Activated naive CD4-positive, alpha-beta T cell treated with anti-CD3 and anti-CD28 coated beads, Interleukin-2, amount 50 U/mL, for 16 hours (primary cell): ENCODE results near the gene ALDH8A1.

Experiments
- DNase-seq: peaks from one replicate; pipeline ENCODE4 v3.0.0-alpha.2; 2020

ALDH8A1 gene

DNA sequence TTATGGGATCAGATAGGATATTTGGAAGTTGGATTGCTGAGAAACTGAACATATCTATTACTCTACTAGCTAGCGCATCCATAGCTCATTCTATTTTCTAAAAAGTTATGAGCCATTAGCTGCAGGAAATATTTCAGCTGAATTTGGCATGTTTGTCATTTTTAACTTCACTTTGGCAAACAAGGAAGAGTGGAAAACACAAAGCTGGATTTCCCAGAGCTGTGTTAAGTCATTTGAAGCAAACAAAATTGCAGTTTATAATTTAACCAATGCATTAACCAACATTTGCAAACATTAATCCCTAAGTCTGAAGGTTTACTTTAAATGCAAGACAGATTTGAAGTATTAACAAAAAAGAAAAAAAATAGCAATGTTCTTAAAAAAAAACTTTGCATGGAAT lies 1.2 kb downstream of the ALDH8A1 start:
- DNase-seq = no peak

DNA sequence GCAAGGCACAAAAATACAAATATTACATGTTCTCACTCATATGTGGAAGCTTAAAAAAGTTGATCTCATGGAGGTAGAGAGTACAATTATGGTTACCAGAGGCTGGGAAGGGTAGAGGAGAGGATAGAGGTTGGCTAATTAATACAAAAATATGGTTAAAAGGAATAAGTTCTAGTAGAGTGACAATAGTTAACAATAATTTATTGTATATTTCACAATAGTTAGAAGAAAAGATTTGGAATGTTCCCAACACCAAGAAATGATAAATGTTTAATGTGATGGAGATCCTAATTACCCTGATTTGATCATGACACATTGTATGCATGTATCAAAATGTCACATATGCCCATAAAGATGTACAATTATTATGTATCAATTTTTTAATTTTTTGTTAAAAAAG lies 1.8 kb downstream of the ALDH8A1 start:
- DNase-seq = no peak

DNA sequence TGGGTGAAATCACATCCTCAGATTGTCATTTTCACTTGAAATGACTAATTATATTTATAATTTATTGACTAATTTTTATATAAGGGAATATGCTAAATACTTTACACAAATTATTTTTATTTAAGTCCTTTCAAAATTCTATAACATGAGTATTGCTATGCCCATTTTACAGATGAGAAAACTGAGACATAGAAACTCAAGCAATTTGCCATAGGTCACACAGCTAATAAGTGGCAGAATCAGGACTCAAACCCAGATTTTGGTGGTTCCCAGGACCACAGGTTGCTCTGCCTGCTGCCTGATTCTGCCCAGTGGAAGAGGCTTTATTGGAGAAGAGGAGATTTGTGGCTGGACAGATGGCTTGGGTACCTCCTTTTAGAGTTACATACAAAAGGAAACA lies 4.9 kb downstream of the ALDH8A1 start:
- no peak for DNase-seq

DNA sequence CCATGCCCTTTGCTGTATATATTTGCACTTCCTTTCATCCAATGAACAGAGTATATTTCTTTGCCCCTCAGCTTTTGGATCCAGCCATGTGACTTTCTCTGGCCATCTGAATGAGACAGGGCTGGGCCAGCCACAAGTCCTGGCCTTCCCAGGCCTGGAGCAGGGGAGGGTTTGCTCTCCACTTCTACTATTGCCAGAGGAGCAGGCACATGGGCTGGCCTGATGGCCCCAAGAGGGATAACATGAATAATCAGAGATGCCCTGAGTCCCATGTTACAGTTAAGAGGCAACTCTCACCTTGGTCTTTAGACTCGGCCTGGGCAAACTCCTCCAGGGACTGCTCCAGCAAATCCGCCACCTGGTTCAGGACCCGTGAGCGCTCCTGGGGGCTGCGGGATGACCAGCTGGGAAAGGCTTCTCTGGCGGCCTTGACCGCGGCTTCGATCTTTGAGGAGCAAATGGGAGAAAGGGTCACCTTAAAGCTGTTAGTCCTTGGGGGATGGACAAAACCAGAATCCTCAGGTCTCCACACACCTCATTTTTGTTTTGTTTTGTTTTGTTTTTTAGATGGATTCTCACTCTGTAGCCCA lies 6.3 kb downstream of the ALDH8A1 start:
- DNase-seq = no peak

DNA sequence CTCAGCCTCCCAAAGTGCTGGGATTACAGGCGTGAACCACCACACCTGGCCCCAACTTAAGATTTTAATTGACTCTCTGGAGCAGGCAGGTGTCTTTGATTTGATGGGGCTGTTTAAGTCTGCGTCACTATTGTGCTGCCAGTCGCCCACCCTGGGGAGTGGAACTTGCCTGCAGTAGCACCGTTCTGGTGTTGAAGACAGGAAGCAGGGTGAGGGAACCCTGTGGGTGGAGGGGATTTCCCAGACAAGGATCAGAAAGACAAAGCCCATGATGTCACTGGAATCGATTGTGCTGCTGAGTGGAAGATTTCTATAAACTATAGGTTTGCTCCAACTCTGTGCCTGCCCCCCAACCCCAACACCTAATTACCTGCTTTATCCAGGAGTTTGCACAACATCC lies 11.0 kb downstream of the ALDH8A1 start:
- DNase-seq = peak; percentile 80

DNA sequence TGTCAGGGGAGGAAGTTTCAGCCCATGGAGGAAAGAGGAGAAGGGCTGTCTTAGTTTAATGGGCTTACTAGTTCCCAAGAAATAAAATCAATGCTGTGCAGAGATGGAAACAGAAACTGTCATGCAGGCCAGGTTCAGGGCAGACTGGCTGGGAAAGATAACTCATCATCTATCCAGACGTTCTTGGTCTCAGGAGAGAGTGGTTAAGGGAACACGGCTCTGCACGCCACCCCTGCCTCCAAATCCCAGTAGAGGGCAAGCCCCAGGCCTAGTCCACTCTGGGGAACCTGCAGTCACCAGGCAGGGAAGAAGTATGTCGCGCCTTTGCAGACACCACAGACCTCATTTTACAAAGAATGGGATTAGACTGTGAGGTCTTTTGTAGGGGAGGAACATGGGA lies 12.5 kb downstream of the ALDH8A1 start:
- no peak for DNase-seq

DNA sequence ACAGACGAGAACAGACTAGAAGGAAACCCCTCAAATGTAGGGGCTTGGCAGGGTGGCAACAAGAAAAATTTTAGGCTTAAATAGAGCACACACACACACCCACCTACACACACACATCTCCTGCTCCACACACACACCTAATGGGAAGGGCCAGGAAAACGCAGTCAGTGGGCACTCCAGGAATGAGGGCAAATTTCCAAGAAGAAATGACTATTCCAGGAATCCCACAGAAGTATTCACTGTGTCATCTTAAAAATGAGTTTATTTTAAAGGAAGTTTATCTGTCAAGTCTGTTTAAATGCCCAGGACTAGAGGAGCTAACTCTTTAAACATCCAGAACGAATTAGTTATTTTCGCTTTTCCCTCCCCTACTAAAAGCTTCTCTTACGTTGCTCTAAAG lies 13.0 kb downstream of the ALDH8A1 start:
- no peak for DNase-seq

DNA sequence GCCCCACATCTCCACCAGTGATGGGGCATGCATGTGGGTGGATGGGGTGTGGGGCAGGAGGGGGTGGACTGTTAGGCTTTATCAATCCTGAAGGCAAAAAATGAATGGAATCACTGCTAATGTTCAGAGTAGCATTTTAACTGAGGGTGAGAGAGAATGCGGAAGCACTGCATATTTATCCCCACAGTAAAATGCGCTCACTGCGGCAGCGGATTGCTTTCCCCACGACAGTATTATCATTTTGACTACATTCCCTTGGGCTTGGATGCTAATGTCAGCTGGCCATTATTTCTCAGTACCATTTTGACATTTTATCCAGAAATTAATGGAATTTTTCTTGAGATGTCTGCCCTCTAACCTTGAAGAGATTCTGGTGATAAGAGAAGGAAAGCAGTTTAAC lies 13.4 kb downstream of the ALDH8A1 start:
- no peak for DNase-seq

DNA sequence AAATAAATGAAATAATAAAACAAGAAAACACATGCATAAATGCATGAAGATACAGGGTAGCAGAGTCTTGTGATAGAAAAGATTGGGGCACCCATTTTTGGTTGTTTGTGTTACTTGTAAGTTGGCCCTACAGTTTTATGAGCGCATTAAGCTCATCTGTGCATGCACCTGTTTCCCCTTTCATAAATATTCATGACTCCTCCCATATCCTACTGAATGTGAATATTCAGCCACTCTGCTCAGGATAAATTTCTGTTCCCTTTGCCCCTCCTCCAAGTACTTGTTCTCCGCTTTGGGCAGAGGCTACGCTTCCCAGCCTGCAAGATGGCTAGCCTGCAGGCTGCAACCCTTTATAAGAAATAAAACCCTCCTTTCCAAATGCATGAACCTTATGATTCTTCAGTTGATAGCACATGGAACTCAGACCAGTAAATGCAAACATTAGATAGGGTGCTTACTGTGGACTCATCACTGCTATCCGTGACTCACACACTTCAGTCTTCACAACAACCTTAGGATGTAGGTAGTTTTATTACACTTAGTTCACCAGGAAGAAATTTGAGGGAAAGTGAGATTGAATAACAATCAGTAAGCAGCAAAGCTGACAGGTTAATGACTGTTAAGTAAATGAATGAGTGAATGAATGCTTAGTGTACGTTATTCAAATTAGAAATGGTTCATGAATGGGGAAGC lies 15.0 kb downstream of the ALDH8A1 start:
- no peak for DNase-seq

DNA sequence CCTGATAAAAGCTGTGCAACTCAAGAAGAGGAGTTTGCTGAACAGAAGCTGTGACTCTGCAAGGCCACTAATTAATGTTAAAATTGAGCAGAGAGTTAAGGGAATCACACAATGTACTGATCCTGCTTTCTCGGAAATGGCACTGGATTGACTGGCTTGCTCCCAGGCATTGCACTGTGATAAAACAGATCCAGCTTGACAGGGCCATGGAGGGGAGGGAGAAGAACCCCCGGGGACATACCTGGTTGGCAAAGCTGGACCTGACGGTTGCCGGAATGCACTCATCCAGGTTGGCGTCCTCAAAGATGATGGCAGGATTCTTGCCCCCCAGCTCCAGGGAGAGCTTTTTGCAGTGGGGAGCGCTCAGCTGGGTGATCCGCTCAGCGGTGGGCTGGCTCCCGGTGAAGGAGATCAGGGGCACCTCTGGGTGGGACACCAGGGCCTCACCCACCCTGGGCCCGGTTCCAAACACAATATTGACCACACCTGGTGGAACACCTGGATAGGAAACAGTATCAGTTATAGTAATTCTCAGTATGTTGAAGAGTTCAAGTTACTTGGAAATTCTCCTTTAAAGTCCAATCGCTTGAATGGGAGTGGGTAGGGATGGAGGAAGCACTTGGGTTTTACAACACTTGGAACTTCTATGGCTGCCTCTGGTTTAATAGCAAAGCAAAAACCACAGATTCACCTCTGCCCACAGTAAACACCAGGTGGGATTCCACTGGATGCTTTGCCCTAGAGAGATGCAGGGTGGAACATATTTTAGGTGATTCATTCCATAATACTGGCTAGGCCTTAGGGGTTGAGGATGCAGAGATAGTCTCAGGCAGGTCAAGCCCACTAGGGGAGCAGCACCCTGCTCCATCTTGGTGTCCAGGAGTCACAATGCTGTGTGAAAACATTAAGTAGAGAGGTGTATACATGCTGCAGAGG lies 17.1 kb downstream of the ALDH8A1 start:
- DNase-seq = no peak

DNA sequence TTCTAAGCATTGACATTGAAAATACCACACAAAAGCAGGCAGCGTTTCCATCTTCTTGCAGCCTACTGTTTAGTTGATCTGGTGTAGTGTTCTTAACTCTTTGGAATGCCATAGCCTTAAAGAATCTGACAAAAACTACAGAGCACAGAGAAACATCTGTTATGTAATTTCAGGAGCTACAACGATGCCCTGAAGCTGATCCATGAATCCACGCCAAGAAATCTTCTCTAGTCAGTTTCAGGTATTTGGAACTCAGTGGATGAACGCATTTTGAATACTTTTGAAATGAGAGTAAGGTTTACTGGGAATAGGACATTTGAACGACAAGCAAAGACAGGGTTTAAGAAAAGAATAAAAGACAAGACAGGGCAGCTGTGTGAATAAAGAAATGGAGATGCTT lies 17.8 kb downstream of the ALDH8A1 start:
- DNase-seq = no peak

DNA sequence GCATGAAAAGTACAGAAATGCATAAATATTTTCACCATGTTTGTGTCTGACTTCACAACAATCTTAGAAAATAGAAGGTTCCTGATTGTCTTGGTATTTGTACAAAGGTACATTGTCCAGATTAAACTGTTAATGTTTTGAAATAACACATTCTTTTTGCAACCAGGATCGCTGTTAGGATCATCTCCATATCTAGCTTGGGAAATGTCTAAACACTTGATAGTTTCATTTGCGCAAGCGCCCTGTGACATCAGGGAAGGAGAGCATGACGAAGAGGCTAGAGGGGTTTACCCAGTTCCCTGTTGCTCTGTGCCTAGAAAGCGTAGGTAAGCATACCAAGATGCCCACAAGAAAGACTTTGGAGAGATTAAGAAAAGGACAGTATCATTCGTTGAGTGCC lies 19.4 kb downstream of the ALDH8A1 start:
- DNase-seq = no peak

DNA sequence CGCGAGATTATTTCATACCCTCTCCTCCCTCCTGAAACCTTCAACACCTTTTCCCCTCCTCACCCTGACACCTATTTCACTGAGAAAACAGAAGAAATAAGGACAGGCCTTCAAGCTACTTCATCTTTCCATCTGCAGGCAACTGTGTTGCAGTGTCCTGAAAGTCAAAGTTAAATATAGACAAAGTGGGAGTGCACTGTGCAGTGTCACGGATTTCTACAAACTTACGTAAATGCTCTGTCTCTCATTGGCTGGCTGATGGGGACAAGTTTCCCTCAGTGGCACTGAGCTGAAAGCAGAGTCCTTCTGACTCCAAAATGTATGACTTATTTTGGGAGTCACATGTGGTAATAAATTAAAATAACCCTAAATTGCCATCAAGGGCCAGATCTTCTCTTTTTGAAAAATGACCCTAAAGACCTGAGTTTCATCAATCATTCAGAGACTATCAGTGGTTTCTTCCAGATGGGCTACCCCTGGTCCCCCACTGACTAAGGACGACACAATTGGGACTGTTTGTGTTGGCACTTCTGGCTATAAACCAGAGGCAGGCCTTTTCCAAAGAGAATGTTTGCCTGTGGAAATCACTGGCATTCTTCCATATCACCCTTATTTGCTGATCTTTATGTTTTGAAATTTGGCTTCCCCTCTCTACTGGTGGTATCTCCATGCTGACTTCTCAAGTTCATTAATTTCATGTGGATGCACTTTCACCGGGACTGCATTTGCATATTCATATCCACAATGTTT lies 21.6 kb downstream of the ALDH8A1 start:
- DNase-seq = no peak

DNA sequence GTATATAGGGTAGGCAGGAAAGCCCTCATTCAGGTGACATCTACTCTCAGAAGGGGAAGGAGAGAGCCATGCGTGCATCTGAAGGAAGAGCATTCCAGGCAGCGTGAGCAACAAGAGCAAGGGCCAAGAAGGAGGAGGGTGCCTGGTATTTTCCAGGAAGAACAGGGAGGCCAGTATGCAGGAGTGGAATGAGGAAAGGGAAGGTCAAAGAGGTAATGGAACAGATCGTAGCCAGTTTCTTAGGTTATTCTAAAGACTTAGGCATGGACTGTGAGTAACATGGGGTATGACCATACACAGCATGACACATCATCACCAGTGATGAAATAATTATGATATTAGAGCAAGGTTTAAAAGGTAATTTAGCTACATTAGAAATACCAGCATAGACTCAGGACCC lies 24.1 kb downstream of the ALDH8A1 start:
- DNase-seq = no peak

DNA sequence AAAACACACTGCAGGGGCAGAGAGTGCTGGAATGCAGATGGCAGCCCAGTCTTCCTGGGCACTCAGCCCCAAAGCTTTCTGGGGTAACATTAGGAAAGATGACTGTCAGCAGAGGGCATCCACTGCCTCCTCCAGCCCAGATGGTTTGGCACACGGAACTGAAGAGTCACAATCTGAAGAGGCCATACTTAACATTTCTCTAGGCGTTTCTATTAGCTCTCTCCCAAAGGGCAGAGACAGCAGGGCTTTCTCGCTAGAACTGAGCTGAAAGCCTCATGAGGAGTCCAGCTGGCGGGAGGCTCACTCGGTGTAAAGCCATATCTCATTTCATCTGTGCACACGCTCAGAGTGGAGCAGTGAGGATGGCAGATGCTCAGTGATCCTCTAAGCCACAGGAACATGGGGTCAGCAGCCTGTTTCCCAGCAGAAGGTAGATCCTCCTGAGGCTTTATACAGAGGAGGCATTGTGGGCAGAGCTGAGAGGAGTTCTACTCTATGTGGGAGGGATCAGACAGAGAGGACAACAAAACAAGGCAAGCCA lies 28.1 kb downstream of the ALDH8A1 start:
- DNase-seq = no peak

DNA sequence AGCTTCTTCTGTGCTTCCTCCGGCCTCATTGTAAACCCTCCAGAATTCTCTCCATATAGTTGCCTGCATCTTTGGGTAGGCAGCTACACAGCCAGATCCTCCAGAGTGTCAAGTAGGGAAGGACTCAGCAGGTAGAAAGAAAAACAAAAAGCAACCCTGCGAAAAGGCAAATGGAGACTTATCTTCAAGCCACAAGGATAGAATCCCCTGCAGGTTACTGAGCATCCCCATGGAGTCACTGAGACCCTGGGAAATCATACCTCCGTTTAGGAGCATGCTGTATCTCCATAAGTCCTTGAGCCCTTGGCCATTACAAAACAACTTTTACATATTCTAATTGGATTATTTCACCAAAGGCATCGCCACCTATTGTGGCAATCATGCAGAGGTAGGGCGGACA lies 28.6 kb downstream of the ALDH8A1 start:
- DNase-seq = no peak

DNA sequence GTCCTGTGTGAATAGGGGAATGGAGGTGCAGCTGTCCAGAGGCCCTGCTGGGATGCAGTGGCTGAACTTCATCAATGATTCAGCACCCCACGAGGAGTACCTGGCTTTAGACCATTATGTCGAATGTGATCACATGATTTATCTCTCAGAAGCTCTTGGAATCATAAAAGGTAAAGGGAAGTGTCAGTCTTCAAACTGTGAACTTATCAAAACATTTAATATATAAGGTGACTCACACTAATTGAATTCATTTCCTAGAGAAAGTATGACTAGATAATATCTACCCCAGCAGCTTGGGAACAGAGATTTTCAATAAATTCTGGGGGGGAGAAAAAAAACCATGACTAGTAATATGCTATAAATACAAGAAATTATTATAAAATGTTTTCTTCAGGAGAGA lies 29.5 kb downstream of the ALDH8A1 start:
- no peak for DNase-seq

DNA sequence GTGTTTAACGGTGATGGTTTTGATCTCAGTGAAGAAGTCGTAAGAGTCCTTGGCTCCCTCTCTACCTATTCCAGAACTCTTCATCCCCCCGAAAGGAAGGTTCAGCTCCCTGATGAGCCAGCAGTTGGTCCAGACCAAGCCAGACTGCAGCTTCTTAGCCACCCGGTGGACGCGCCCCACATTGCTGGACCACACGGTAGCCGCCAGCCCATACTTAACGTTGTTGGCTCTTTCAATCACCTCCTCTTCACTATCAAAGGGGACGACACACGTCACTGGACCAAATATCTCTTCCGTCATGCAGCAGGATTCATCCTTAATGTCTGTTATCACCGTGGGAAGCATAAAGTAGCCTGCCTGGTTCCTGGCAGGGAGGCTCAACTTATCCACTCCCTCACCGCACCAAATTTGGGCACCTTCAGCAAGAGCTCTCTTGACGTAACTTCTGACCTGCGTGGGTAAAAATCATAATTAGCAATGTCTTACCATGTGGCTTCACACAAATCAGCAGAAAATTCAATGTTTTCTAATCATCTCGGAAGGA lies 31.4 kb downstream of the ALDH8A1 start:
- DNase-seq = no peak

DNA sequence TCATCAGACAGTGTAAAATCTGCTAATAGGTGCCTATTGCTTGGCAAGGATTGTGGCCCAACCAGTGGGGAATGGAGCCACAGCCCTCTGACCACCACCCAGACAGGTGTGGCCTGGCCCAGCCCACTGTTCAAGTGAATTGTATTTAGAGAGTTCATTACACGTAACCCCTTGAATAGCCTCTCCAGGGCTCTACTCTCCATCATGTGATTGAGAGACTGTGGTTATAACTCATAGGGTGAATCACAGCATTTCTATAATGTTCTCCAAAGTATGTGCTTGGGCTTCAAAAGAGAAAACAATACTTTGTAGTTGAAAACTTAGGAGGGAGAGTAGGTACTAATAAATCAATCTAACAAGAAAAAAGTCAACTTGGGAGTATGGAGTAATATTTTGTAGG lies 38.4 kb downstream of the ALDH8A1 start:
- DNase-seq = no peak

DNA sequence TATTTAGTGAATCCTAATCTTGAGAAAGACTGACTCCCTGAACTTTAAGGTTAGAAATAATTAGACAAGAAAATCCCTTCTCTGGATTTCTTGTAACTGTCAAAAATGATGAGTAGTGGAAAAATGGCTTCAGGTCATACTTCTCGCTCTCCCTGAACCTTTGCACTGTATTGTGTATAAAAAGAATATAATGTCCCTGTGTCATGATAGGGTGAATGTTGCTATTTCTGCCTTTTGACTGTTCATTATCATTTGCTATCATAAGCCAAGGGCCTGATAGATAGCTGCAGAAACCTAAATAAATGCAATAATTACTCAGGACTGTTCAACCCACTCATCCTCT lies 39.3 kb downstream of the ALDH8A1 start:
- no peak for DNase-seq

DNA sequence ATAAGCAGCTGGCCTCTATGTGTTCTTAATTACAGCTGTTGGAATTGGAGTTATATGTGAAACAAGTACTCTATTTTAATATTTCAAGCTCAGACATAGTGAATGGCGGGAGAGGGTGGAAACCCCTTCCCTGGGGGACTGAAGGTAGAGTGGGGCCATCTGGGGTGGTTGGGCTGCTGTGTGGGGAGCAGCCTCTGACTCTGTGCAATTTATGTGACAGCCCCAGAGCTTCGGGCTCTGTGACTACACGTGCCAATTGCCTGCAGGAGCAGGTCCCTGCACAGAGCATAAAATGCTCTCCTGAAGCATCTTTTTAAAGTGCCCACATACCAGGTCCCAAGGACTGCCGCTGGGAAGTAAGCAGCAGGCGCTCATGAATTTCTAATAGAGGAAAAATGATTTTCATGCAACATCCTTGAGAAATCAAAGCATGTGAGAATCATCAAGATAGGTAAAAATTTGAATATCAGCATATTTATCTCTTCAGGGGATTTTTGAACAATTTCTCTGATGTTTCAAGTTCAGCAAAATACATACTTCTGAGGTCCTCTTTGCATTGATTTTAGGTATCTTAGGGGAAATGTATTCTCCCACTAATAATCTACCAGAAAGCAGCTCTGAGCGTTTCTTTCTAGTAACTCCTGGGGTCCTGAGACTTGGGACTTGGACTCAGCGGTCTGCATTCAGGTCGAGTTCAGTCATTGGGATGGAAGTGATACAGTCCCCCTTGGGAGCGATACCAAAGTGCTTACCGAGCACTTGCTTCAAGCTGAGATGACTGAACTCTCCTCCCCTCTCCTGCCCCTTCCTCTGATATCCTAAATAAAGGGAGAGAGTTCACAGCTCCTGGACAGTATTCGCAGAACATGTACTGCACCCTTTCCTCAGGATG lies 40.0 kb downstream of the ALDH8A1 start:
- DNase-seq = no peak
